CD8-positive, alpha-beta memory T cell (primary cell): ENCODE measurements around the gene ERMARD. TPM values are rescaled to one million over a fixed set of nuclear protein-coding genes. Genes with fewer than 3 reads are reported as not detected.

Experiments used
- CTCF ChIA-PET: fragments of 350-600 bp; sonication (Branson Sonifier 250); formaldehyde crosslinking; loops from one replicate; lab custom pipeline; 2021; ENCODE audit warnings: antibody characterized with exemption; lab: Charles Lee
- POLR2A ChIA-PET: fragments of 350-600 bp; sonication (Branson Sonifier 250); formaldehyde crosslinking; loops from one replicate; lab custom pipeline; 2021; ENCODE audit warnings: antibody characterized with exemption; lab: Charles Lee
- DNase-seq, 5 donors: peaks; one replicate each; pipeline versions ENCODE4 v3.0.0 to v3.0.0-alpha.2; 2020 to 2022; ENCODE audit warnings: mixed read lengths in 1 of 5
- H3K27ac ChIP-seq: one replicate; pipeline ENCODE4 v1.7.0; 2013; ENCODE audit warnings: low read depth, mild to moderate bottlenecking, low read length, moderate library complexity
- H3K27me3 ChIP-seq: 2 replicates; pipeline ENCODE4 v1.7.0; 2013; ENCODE audit warnings: low read length, mild to moderate bottlenecking; ENCODE audit not compliant: insufficient read depth, poor library complexity, severe bottlenecking
- H3K36me3 ChIP-seq: 2 replicates; pipeline ENCODE4 v1.7.0; 2013; ENCODE audit warnings: mild to moderate bottlenecking, low read length, moderate library complexity; ENCODE audit not compliant: insufficient read depth
- H3K4me1 ChIP-seq: 2 replicates; pipeline ENCODE4 v1.7.0; 2013; ENCODE audit warnings: mild to moderate bottlenecking, low read length, moderate library complexity; ENCODE audit not compliant: insufficient read depth
- H3K4me3 ChIP-seq: 2 replicates; pipeline ENCODE4 v1.7.0; 2013; ENCODE audit warnings: mild to moderate bottlenecking, low read length
- H3K9me3 ChIP-seq: 2 replicates; pipeline ENCODE4 v1.7.0; 2013; ENCODE audit warnings: mild to moderate bottlenecking, low read length
- H3K27ac Mint-ChIP-seq, 8 donors: one replicate each; pipeline ENCODE4 v1.8.0; 2020 to 2021; ENCODE audit warnings: mixed read lengths in 8 of 8, mild to moderate bottlenecking in 6 of 8, inconsistent platforms in 3 of 8, moderate library complexity in 3 of 8
- H3K27me3 Mint-ChIP-seq, 2 donors: one replicate each; pipeline ENCODE4 v1.8.0; 2020 to 2021; ENCODE audit warnings: mixed read lengths in 2 of 2, mild to moderate bottlenecking in 1 of 2, moderate library complexity in 1 of 2
- H3K36me3 Mint-ChIP-seq, 3 donors: one replicate each; pipeline ENCODE4 v1.8.0; 2020 to 2021; ENCODE audit warnings: mixed read lengths in 3 of 3, inconsistent platforms in 1 of 3, mild to moderate bottlenecking in 1 of 3
- H3K4me1 Mint-ChIP-seq, 3 donors: one replicate each; pipeline ENCODE4 v1.8.0; 2020 to 2021; ENCODE audit warnings: mixed read lengths in 3 of 3, inconsistent platforms in 1 of 3, mild to moderate bottlenecking in 1 of 3
- H3K4me3 Mint-ChIP-seq, 7 donors: one replicate each; pipeline ENCODE4 v1.8.0; 2020 to 2021; ENCODE audit warnings: mixed read lengths in 7 of 7, mild to moderate bottlenecking in 6 of 7, moderate library complexity in 4 of 7, inconsistent platforms in 2 of 7
- H3K9me3 Mint-ChIP-seq, 5 donors: one replicate each; pipeline ENCODE4 v1.8.0; 2020 to 2022; ENCODE audit warnings: mixed read lengths in 5 of 5, mild to moderate bottlenecking in 3 of 5, moderate library complexity in 2 of 5, inconsistent platforms in 1 of 5
- polyA plus RNA-seq: library from polyadenylated mRNA; unstranded; fragments of 300-500 nt; fragmentation: Illumina TruSeq; gene quantifications from one replicate; pipeline ENCODE4 v1.2.3, GENCODE V29; 2021
- total RNA-seq, 2 experiments: library from RNA; stranded (reverse); gene quantifications; one replicate each; pipeline ENCODE4 v1.2.3, GENCODE V29; 2021

Gene ERMARD
- total and polyA plus RNA-seq, 3 experiments from 2014 or later = 12.1 to 27.9 (median 26.2) TPM

DNA sequence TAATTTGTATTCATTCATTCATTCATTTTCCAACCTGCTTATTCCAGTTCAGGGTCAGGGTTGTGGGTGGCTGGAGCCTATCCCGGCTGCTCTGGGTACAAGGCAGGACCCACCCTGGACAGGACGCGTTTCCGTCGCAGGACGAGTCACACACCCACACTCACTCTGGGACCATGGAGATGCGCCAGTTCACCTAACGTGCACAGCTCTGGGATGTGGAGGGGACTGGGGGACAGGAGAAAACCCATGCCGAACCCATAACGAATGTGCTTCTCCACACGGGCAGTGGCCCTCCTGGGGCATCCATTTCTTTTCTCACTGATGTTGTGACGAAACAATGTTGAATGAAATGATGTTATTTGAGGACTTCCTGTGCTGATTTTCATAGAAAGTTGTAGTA lies 26.5 kb downstream of the ERMARD start:
- no peak for DNase-seq
- ChIA-PET CTCF (interaction anchor here (2.3 kb wide), 1 partner anchor 12 kb away, joined by 8 read pairs; no protein-coding TSS in a partner anchor), POLR2A (no interaction called here)
- Histone ChIP-seq H3K4me3 (no peak overlapping the region), H3K27me3 (no peaks in the 10 kb centered on the region), H3K4me1 (no peaks in the 10 kb centered on the region), H3K9me3 (no peaks in the 10 kb centered on the region), H3K36me3 (peaks cover 9% of the 10 kb centered on the region), H3K27ac (no peak overlapping the region)
- Mint-ChIP-seq H3K4me1 (no peaks in the 10 kb centered on the region), H3K4me3 (no peak overlapping the region), H3K9me3 (no peaks in the 10 kb centered on the region), H3K27me3 (no peaks in the 10 kb centered on the region), H3K27ac (no peak overlapping the region), H3K36me3 (peaks cover 15 to 75% (median 23%) of the 10 kb centered on the region in 3 donors)

DNA sequence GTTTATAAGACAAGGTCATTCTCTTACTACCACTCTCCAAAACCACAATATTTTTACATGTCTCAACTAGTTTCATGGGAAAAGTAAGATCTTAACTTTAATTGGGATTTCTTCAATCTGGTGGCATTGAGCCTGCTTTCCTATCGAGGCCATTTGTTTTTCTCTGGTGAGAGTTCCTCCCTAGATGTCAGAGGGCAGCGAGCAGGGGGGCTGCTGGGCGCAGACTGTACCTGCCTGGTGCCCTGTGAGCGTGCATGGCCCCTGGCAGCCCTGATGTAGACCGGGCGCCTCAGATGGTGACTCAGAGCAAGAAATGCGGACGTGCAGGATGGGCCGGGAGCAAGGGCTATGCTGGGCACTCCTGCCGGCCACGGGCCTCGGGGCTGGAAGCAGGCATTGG lies 27.2 kb downstream of the ERMARD start:
- H3K4me1 Mint-ChIP-seq = no peaks in the 10 kb centered on the region
- POLR2A ChIA-PET = no interaction called here
- H3K27ac Mint-ChIP-seq = peak overlapping the region in 1 of 8 donors; percentile 23

DNA sequence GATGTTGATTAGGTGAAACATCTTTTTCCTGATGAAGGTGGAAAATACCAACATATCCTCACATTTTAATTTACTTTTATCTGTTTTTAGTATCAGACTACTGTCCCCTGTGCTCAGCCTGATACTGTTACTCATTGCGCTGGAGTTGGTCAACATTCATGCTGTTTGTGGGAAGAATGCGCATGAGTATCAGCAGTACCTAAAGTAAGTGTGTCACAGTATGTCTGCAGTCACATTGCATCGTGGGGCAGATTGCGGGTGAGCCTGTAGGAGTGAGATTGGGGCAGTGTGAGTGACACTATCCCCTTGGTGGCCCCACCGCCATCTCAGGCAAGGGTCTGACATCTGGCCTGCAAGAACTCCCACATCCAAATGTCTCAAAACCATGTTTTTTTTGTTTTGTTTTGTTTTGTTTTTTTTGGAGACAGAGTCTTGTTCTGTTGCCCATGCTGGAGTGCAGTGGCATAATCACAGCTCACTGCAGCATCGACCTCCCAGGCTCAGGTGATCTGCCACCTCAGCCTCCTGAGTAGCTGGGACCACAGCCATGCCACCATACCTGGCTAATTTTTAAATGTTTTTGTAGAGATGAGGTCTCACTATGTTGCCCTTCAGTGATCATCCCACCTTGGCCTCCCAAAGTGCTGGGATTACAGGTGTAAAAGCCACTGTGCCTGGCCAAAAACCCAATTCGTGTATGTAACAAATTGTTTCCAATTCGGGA lies 27.8 kb downstream of the ERMARD start:
- H3K9me3 Mint-ChIP-seq = no peaks in the 10 kb centered on the region
- no peaks in the 10 kb centered on the region for H3K27me3 Mint-ChIP-seq
- Histone ChIP-seq H3K27ac (no peak overlapping the region), H3K27me3 (no peaks in the 10 kb centered on the region), H3K9me3 (no peaks in the 10 kb centered on the region), H3K36me3 (peaks cover 9% of the 10 kb centered on the region), H3K4me3 (no peak overlapping the region), H3K4me1 (no peaks in the 10 kb centered on the region)
- ChIA-PET POLR2A (no interaction called here), CTCF (interaction anchor here (2.1 kb wide), 1 partner anchor 10 kb away, joined by 12 read pairs; no protein-coding TSS in a partner anchor)
- no peak for DNase-seq
- peak overlapping the region in 1 of 8 donors; percentile 36 for H3K27ac Mint-ChIP-seq
- no peaks in the 10 kb centered on the region for H3K4me1 Mint-ChIP-seq
- H3K36me3 Mint-ChIP-seq = peaks cover 16 to 74% (median 26%) of the 10 kb centered on the region in 3 donors
- H3K4me3 Mint-ChIP-seq = no peak overlapping the region

More for the DNA sequence above, 27.2 kb downstream of the ERMARD start:
- no peak overlapping the region for H3K27ac ChIP-seq
- Mint-ChIP-seq H3K36me3 (peaks cover 16 to 75% (median 23%) of the 10 kb centered on the region in 3 donors), H3K4me3 (no peak overlapping the region), H3K9me3 (no peaks in the 10 kb centered on the region), H3K27me3 (no peaks in the 10 kb centered on the region)
- H3K4me1 ChIP-seq = no peaks in the 10 kb centered on the region
- peaks cover 9% of the 10 kb centered on the region for H3K36me3 ChIP-seq
- no peak overlapping the region for H3K4me3 ChIP-seq
- no peaks in the 10 kb centered on the region for H3K9me3 ChIP-seq
- H3K27me3 ChIP-seq = no peaks in the 10 kb centered on the region
- CTCF ChIA-PET = no interaction called here
- no peak for DNase-seq

DNA sequence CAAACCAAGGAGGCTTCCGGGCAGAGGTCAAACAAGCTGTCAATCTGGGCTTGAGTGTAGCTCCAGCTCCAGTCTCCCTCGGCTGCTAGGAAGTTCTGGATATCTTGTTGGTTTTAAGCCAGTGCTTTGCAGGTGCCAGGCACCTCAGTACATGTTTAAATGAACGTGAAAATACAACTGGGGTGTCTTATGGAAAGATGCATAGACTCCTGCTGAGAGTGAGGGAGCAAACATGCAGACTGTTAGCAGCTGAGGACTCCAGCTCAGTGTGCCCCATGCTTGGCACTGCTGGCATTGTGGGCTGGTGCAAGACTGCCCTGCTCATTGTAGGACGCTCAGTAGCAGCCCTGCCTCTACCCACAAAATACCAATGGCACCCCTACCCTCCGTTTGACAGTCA lies 28.5 kb downstream of the ERMARD start:
- POLR2A ChIA-PET = no interaction called here

DNA sequence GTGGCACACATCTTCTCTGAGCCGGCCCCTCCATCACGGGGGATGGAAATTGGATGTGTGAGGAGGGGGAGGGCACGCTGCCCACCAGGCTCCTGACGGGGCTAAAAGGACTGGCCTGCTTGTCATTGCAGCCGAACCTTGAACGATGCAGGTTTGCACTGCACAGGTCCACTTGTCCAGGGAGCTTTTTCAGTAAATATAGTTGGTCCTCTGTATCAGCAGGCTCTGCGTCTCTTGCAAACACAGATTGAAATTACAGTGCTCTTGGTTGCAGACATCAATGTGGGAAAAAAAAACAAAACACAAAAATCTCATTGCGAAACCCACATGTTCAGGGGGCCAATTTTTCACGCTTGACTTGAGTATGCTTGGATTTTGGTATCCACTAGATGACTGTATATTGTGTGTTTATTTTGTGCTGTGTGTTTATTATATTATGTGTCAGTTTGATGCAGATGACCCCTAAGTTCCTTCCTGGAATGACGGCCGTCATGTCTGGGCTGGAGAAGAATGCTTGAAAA lies 29.2 kb downstream of the ERMARD start:
- no peak overlapping the region for H3K4me3 ChIP-seq
- no peak overlapping the region for H3K4me3 Mint-ChIP-seq
- H3K9me3 Mint-ChIP-seq = no peaks in the 10 kb centered on the region
- no peaks in the 10 kb centered on the region for H3K27me3 ChIP-seq
- H3K27ac Mint-ChIP-seq = no peak overlapping the region
- H3K4me1 ChIP-seq = no peaks in the 10 kb centered on the region
- H3K36me3 Mint-ChIP-seq = peaks cover 16 to 68% (median 21%) of the 10 kb centered on the region in 3 donors
- no peaks in the 10 kb centered on the region for H3K27me3 Mint-ChIP-seq
- POLR2A ChIA-PET = no interaction called here
- H3K36me3 ChIP-seq = peaks cover 9% of the 10 kb centered on the region
- no peak overlapping the region for H3K27ac ChIP-seq
- CTCF ChIA-PET = interaction anchor here (0.9 to 2.1 kb wide), 2 partner anchors 9 to 10 kb away, joined by 3 to 12 read pairs; no protein-coding TSS in a partner anchor
- H3K4me1 Mint-ChIP-seq = no peaks in the 10 kb centered on the region
- no peak for DNase-seq
- no peaks in the 10 kb centered on the region for H3K9me3 ChIP-seq

More for the DNA sequence above, 28.5 kb downstream of the ERMARD start:
- CTCF ChIA-PET = interaction anchor here (2.1 kb wide), 1 partner anchor 9 kb away, joined by 12 read pairs; no protein-coding TSS in a partner anchor
- no peak overlapping the region for H3K4me3 ChIP-seq
- H3K27me3 ChIP-seq = no peaks in the 10 kb centered on the region
- H3K9me3 ChIP-seq = no peaks in the 10 kb centered on the region
- Mint-ChIP-seq H3K27me3 (no peaks in the 10 kb centered on the region), H3K4me1 (no peaks in the 10 kb centered on the region), H3K4me3 (no peak overlapping the region), H3K9me3 (no peaks in the 10 kb centered on the region), H3K36me3 (peaks cover 16 to 74% (median 26%) of the 10 kb centered on the region in 3 donors), H3K27ac (no peak overlapping the region)
- no peak overlapping the region for H3K27ac ChIP-seq
- peaks cover 9% of the 10 kb centered on the region for H3K36me3 ChIP-seq
- no peak for DNase-seq
- no peaks in the 10 kb centered on the region for H3K4me1 ChIP-seq

DNA sequence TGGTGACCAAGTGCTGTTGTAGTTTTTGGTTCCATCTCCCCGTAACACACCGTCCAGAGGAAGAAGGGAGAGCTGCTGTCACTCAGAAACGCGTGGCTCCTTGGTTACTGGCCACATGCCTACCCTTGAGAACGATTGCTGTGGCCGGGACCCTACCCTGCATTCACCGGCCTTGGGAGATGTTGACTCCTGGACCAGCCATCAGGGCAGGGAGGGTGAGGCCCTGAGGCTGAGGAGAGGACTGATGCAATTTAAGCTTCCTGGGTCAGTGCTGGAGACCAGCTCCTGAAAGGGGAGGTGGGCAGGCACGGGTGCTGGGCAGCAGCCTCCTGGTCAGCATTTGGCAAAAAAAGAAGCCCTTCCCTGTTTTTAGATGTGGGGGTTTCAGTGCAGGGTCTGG lies 31.5 kb downstream of the ERMARD start:
- Histone ChIP-seq H3K27me3 (no peaks in the 10 kb centered on the region), H3K4me3 (no peak overlapping the region), H3K36me3 (no peaks in the 10 kb centered on the region), H3K4me1 (no peaks in the 10 kb centered on the region), H3K27ac (no peak overlapping the region), H3K9me3 (no peaks in the 10 kb centered on the region)
- Mint-ChIP-seq H3K4me1 (no peaks in the 10 kb centered on the region), H3K9me3 (no peaks in the 10 kb centered on the region), H3K27ac (no peak overlapping the region), H3K27me3 (no peaks in the 10 kb centered on the region), H3K36me3 (peaks cover 10 to 47% (median 13%) of the 10 kb centered on the region in 3 donors), H3K4me3 (no peak overlapping the region)
- ChIA-PET POLR2A (no interaction called here), CTCF (no interaction called here)
- DNase-seq = no peak

DNA sequence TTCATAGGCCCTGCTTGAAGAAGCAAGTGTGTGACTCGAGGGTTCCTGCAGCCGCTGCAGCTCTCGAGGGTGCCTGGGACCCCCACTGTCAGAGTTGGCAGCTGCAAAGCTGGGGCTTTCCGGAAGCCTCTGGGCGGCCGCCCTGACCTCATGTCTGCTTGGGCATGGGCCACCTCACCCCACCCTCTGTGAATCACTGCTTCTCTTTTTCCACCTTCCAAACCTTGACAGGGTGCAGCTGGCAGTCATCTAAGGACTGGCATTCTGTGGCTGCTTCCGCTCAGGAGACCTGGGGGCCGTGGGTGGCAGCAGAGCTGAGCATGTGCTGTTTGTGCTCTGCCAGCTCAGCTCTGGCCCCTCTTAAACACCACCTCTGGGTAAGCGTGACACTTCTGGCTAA lies 32.0 kb downstream of the ERMARD start:
- Histone ChIP-seq H3K27me3 (no peaks in the 10 kb centered on the region), H3K27ac (no peak overlapping the region), H3K4me1 (no peaks in the 10 kb centered on the region), H3K9me3 (no peaks in the 10 kb centered on the region), H3K4me3 (no peak overlapping the region), H3K36me3 (no peaks in the 10 kb centered on the region)
- H3K9me3 Mint-ChIP-seq = no peaks in the 10 kb centered on the region
- peaks cover 10 to 43% (median 13%) of the 10 kb centered on the region in 3 donors for H3K36me3 Mint-ChIP-seq
- H3K27me3 Mint-ChIP-seq = no peaks in the 10 kb centered on the region
- POLR2A ChIA-PET = no interaction called here
- no peaks in the 10 kb centered on the region for H3K4me1 Mint-ChIP-seq
- DNase-seq = no peak
- H3K27ac Mint-ChIP-seq = peak overlapping the region in 2 of 8 donors; percentile 8 to 47
- no peak overlapping the region for H3K4me3 Mint-ChIP-seq
- CTCF ChIA-PET = no interaction called here
